ENCODE results near the gene SLA2. TPM values are rescaled to one million over a fixed set of nuclear protein-coding genes. Genes with fewer than 3 reads are reported as not detected.

The SLA2 gene
- polyA plus RNA-seq, 1 experiment = not detected

DNA sequence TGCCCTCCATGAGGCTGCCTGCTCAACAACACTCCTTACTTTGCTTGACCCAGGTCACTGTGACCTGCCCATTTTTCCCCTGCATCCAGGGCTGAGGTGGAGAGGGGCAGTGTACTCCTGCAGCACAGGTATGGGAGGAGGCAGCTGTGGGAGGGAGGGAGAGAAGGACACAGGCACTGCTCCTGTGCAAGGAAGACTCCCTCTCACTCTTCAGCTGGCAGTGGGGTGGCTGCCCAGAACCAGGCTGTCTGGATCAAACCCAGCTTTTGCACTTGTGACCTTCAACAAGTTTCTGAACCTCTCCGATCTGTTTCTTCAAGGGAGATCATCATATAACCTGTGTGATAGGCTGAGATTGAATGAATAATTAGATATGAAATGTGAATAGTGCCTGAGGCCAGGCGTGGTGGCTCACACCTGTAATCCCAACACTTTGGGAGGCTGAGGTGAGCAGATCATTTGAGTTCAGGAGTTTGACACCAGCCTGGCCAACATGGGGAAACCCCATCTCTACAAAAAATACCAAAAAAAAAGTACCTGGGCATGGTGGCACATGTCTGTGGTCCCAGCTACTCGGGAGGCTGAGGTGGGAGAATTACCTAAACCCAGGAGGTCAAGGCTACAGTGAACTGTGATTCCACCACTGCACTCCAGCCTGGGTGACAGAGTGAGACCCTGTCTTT is 58.5 kb downstream of the SLA2 start:
- Histone ChIP-seq H3K36me3 (ENCODE audit: control insufficient read depth, insufficient read depth, low read length) (peaks cover 8% of the 10 kb centered on the region), H3K4me3 (ENCODE audit: low read depth, low read length) (no peak overlapping the region), H3K27me3 (ENCODE audit: control insufficient read depth, insufficient read depth, low read length) (no peaks in the 10 kb centered on the region)
- DNase-seq (ENCODE audit: low read depth) = no peak
- TF ChIP-seq, protein P1, sequence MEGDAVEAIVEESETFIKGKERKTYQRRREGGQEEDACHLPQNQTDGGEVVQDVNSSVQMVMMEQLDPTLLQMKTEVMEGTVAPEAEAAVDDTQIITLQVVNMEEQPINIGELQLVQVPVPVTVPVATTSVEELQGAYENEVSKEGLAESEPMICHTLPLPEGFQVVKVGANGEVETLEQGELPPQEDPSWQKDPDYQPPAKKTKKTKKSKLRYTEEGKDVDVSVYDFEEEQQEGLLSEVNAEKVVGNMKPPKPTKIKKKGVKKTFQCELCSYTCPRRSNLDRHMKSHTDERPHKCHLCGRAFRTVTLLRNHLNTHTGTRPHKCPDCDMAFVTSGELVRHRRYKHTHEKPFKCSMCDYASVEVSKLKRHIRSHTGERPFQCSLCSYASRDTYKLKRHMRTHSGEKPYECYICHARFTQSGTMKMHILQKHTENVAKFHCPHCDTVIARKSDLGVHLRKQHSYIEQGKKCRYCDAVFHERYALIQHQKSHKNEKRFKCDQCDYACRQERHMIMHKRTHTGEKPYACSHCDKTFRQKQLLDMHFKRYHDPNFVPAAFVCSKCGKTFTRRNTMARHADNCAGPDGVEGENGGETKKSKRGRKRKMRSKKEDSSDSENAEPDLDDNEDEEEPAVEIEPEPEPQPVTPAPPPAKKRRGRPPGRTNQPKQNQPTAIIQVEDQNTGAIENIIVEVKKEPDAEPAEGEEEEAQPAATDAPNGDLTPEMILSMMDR (IDR thresholded peaks at IDR 0.05; ENCODE audit: insufficient read depth, low read depth, low read length) = no peak
- ChIA-PET POLR2A (no interaction called here), CTCF (interaction anchor here (0.7 to 4.4 kb wide), 3 partner anchors 11 to 297 kb away, joined by 3 to 26 read pairs (median 4); partner anchors contain the start of gene RAB5IF)

DNA sequence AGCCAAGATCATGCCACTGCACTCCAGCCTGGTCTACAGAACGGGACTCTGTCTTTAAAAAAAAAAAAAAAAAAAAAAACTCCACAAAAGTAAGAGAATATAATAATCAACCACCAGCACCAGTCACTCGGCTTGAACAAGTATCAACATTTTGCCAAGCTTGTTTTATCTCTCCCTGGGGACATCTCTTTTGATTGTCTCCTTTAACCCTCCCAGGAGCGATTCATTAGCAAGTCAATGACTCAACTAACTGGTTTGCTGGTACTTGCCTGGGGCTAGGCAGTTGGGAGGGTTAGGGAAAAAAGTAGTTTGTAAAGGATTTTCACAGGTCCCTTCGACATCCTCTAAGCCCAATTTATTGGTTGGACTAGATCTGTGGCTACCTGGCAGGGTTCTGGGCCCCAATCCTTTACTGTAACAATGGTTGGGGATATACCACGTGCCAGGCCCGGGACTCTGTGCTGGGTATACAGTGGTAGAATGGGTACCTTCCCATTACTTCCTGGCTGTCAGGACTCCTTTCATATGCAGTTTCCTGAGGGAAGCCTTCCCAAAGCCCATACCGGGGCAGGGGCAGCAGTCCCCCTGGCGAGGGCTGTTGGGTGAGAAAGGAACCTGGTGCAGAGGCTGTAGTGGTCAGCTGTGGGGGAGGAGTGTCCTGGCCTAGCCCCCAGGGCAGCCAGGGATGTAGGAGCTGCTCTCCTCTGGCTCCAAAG is 60.4 kb downstream of the SLA2 start:
- no peaks in the 10 kb centered on the region for H3K27me3 ChIP-seq (ENCODE audit: control insufficient read depth, insufficient read depth, low read length)
- ChIA-PET POLR2A (no interaction called here), CTCF (interaction anchor here (1.9 kb wide), 1 partner anchor 15 kb away, joined by 4 read pairs; no protein-coding TSS in a partner anchor)
- no peak for DNase-seq (ENCODE audit: low read depth)
- no peak overlapping the region for H3K4me3 ChIP-seq (ENCODE audit: low read depth, low read length)
- TF ChIP-seq, protein P1 (IDR thresholded peaks at IDR 0.05; ENCODE audit: insufficient read depth, low read depth, low read length) = no peak
- peaks cover 10% of the 10 kb centered on the region for H3K36me3 ChIP-seq (ENCODE audit: control insufficient read depth, insufficient read depth, low read length)

DNA sequence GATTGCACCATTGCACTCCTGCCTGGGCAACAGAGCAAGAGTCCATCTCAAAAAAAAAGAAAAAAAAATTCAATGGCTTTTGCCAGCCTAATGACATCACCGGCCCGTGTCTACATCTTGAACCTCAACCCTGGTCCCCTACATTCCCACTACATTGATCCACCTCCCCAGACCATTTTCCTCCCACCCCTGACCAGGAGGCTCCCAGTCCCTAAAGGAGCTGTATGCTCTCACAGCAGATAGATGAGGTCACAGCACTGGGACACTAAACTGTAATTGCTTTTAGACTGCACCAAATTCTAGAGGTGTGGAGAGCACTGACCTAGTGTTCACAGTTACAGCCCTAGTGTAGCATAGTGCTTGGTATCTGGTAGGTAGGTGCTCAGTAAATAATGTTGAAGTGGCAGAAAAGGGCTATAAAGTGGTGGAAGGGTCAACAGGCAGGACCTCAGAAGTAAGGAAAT is 61.9 kb downstream of the SLA2 start:
- no peak for DNase-seq (ENCODE audit: low read depth)
- Histone ChIP-seq H3K36me3 (ENCODE audit: control insufficient read depth, insufficient read depth, low read length) (peaks cover 14% of the 10 kb centered on the region), H3K27me3 (ENCODE audit: control insufficient read depth, insufficient read depth, low read length) (no peaks in the 10 kb centered on the region), H3K4me3 (ENCODE audit: low read depth, low read length) (no peak overlapping the region)
- POLR2A ChIA-PET = no interaction called here
- TF ChIP-seq, protein P1 (IDR thresholded peaks at IDR 0.05; ENCODE audit: insufficient read depth, low read depth, low read length) = no peak
- CTCF ChIA-PET = interaction anchor here (1.1 to 1.9 kb wide), 2 partner anchors 13 to 22 kb away, joined by 4 read pairs; partner anchors contain the start of gene RAB5IF

DNA sequence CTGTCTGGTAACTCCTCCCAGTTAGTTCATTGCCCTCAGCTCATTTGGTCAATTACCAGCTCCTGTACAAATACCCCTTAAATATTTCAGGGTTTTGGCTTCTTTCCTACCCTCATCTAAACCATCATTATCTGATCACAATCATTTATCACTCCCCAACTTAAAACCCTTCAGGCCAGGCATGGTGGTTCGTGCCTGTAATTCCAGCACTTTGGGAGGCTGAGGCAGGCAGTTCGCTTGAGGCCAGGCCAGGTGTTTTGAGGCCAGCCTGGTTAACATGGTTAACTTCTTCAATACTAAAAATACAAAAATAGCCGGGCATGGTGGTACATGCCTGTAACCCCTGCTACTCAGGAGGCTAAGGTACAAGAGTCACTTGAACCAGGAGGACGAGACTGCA is 63.2 kb downstream of the SLA2 start:
- POLR2A ChIA-PET = no interaction called here
- CTCF ChIA-PET = no interaction called here

DNA sequence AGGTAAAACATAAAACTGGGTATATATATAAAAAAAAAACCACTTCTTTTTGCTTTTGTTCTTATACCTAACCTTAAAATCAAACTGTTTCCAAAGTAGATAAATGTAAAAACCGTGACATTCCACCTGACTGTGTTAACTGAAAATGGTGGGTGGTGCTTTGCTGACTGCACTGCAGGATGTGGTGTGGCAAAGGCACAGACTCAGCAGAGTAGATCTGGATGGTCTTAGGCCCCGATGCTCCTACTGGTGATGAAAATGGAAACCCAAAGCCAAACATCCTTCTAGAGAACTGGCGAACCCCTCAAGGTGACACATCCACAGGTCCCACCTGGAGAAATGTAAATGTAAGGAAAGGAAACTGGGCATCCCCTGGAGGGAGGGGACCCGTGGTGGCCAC is 63.7 kb downstream of the SLA2 start:
- Histone ChIP-seq H3K36me3 (ENCODE audit: control insufficient read depth, insufficient read depth, low read length) (peaks cover 17% of the 10 kb centered on the region), H3K27me3 (ENCODE audit: control insufficient read depth, insufficient read depth, low read length) (no peaks in the 10 kb centered on the region), H3K4me3 (ENCODE audit: low read depth, low read length) (no peak overlapping the region)
- ChIA-PET CTCF (no interaction called here), POLR2A (no interaction called here)
- TF ChIP-seq, protein P1 (IDR thresholded peaks at IDR 0.05; ENCODE audit: insufficient read depth, low read depth, low read length) = no peak
- DNase-seq (ENCODE audit: low read depth) = no peak

More for the DNA sequence above, 63.2 kb downstream of the SLA2 start:
- Histone ChIP-seq H3K4me3 (ENCODE audit: low read depth, low read length) (no peak overlapping the region), H3K27me3 (ENCODE audit: control insufficient read depth, insufficient read depth, low read length) (no peaks in the 10 kb centered on the region), H3K36me3 (ENCODE audit: control insufficient read depth, insufficient read depth, low read length) (peaks cover 18% of the 10 kb centered on the region)
- TF ChIP-seq, protein P1 (IDR thresholded peaks at IDR 0.05; ENCODE audit: insufficient read depth, low read depth, low read length) = no peak
- no peak for DNase-seq (ENCODE audit: low read depth)
